Subcutaneous abdominal adipose tissue (tissue), 5 donors: ENCODE measurements around the gene DLG1.

Source experiments
- H3K27ac ChIP-seq: one replicate; pipeline ENCODE4 v1.7.0; 2013; ENCODE audit warnings: low read depth, mild to moderate bottlenecking, inconsistent platforms, low read length, moderate library complexity
- H3K27me3 ChIP-seq, 5 donors: one replicate each; pipeline ENCODE4 v1.7.0; 2013; ENCODE audit warnings: low read length in 5 of 5, inconsistent platforms in 1 of 5; ENCODE audit not compliant: control insufficient read depth in 5 of 5, insufficient read depth in 4 of 5
- H3K36me3 ChIP-seq, 5 donors: one replicate each; pipeline ENCODE4 v1.7.0; 2013; ENCODE audit warnings: low read length in 5 of 5; ENCODE audit not compliant: control insufficient read depth in 5 of 5, insufficient read depth in 5 of 5
- H3K4me1 ChIP-seq, 5 donors: one replicate each; pipeline ENCODE4 v1.7.0; 2013; ENCODE audit warnings: low read length in 5 of 5, mild to moderate bottlenecking in 3 of 5, moderate library complexity in 1 of 5; ENCODE audit not compliant: control insufficient read depth in 5 of 5, insufficient read depth in 5 of 5
- H3K4me3 ChIP-seq, 5 donors: one replicate each; pipeline ENCODE4 v1.7.0; 2013; ENCODE audit warnings: low read length in 5 of 5, low read depth in 1 of 5
- H3K9ac ChIP-seq, 5 donors: one replicate each; pipeline ENCODE4 v1.7.0; 2013; ENCODE audit warnings: low read length in 5 of 5, mild to moderate bottlenecking in 4 of 5, moderate library complexity in 3 of 5
- H3K9me3 ChIP-seq, 5 donors: one replicate each; pipeline ENCODE4 v1.7.0; 2013; ENCODE audit warnings: low read length in 5 of 5; ENCODE audit not compliant: control insufficient read depth in 5 of 5
- donor health status: healthy.
- donor health status: healthy.
- donor health status: healthy.
- donor health status: healthy.
- donor health status: healthy.

DLG1 gene

DNA sequence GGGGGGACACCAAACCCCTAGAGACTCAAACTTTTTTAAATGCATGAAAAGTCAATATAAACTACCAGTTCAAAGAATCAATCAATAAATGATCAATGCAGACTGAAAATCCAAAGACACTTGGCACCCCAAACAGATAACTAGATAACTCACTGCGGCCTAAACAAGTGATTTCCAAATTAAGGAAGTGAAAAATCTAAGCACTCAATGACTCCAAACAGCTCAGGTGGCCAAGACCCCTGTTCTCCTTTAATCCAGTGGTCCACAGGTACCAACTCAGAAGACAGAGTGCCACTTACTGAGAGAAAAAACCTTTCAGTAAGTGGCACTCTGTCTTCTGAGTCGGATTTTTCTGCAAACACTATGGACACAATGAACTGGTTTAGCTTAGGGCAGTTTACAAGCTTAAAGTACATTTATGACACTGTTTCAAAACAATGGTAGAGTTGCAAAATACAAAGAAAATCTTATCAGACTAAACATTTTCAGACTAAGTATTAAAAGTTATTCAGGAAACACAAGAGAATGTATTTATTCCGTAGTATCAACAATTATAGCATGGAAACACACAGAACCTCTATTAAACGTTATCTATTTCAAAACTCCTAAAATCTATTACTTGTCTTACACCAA lies 4.7 kb downstream of the DLG1 start:
- no peak overlapping the region for H3K9ac ChIP-seq
- H3K9me3 ChIP-seq: no peaks in the 10 kb centered on the region
- H3K4me3 ChIP-seq: no peak overlapping the region
- peaks cover 0 to 15% (median 11%) of the 10 kb centered on the region in 5 donors for H3K36me3 ChIP-seq
- H3K27me3 ChIP-seq: no peaks in the 10 kb centered on the region
- peaks cover 0 to 35% (median 23%) of the 10 kb centered on the region in 5 donors for H3K4me1 ChIP-seq
- peak overlapping the region; percentile 45 for H3K27ac ChIP-seq

GRCh38 chr3:197292648-197293047 lies 5.8 kb downstream of the DLG1 start:
- peak overlapping the region in 1 of 5 donors; percentile 52 for H3K9ac ChIP-seq
- peaks cover 0 to 17% (median 11%) of the 10 kb centered on the region in 5 donors for H3K36me3 ChIP-seq
- peaks cover 0 to 35% (median 21%) of the 10 kb centered on the region in 5 donors for H3K4me1 ChIP-seq
- H3K4me3 ChIP-seq: no peak overlapping the region
- no peaks in the 10 kb centered on the region for H3K27me3 ChIP-seq
- H3K27ac ChIP-seq: peak overlapping the region; percentile 45
- no peaks in the 10 kb centered on the region for H3K9me3 ChIP-seq

DNA sequence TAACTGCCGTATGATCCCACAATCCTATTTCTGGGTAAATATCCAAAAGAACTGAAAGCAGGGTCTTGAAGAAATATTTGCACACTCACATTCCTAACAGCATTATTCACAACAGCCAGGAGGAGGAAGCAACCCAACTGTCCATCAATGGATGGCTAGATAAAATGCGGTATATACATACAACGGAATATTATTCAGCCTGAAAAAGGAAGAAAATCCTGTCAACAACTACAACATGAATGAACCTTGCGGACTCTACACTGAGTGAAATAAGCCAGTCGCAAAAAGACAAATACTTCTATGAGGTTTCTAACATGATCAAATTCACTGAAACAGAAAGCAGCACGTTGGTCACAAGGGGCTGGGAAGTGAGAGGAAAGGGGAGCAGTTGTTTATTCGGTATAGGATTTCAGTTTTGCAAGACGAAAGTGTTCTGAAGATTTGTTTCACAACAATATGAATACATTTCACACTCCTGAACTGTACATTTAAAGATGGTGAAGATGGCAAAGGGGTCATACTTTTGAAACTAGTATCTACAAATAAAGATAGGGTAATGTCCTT lies 6.2 kb downstream of the DLG1 start:
- Histone ChIP-seq H3K27me3 (no peaks in the 10 kb centered on the region), H3K4me1 (peaks cover 0 to 33% (median 18%) of the 10 kb centered on the region in 5 donors), H3K27ac (peak overlapping the region; percentile 45), H3K9ac (no peak overlapping the region), H3K4me3 (no peak overlapping the region), H3K36me3 (peaks cover 0 to 17% (median 11%) of the 10 kb centered on the region in 5 donors), H3K9me3 (no peaks in the 10 kb centered on the region)

DNA sequence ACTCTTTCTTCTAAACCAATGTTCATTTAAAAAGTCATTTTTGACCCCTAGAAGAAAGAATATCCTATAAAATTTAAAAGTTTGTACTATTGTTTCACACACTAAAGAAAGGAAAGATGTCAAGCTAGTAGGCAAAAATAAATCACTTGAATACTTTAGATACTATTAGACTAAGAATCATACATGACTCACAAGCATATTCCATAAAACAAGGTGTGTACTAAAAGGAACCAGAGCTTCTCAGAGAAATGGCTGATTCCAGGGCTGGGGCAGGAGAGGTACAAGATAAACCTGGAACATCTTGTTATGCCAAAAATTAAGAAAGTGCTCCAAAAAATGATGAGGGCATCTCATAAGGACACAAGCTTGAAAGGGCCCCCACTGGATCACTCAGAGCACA lies 8.7 kb downstream of the DLG1 start:
- H3K9ac ChIP-seq: no peak overlapping the region
- peaks cover 0 to 22% (median 7%) of the 10 kb centered on the region in 5 donors for H3K4me1 ChIP-seq
- H3K9me3 ChIP-seq: no peaks in the 10 kb centered on the region
- H3K27ac ChIP-seq: no peak overlapping the region
- H3K27me3 ChIP-seq: no peaks in the 10 kb centered on the region
- H3K36me3 ChIP-seq: peaks cover 6 to 19% (median 15%) of the 10 kb centered on the region in 5 donors
- H3K4me3 ChIP-seq: no peak overlapping the region

DNA sequence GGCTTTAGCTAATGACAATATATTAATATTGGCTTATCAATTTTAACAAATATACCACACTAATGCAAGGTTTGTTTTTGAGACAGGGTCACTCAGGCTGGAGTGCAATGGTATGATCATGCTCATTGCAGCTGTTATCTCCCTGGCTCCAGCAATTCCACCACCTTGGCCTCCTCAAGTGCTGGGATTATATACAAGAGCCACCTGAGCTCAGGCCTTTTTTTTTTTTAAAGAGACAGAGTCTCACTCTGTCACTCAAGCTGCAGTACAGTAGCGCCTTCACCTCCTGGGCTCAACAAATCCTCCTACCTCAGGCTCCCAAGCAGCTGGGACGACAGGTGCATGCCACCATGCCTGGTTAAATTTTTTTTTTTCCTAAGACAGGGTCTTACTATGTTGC lies 11.7 kb downstream of the DLG1 start:
- peaks cover 9 to 26% (median 22%) of the 10 kb centered on the region in 5 donors for H3K36me3 ChIP-seq
- no peaks in the 10 kb centered on the region for H3K9me3 ChIP-seq

DNA sequence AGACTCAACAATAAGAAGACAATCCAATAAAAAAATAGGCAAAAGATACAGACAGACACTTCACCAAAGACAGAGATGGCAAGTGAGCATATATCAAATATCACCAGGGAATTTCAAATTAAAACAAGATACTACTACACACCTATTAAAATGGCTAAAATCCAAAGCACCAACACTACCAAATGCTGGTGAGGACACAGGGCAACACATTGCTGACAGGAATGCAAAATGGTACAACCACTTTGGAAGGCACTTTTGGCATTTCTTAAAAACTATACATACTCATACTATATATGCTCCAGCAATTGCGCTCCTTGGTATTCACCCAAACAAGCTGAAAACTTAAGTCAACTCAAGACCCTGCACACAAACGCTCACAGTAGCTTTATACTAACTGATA lies 12.9 kb downstream of the DLG1 start:
- Histone ChIP-seq H3K27me3 (no peaks in the 10 kb centered on the region), H3K27ac (no peak overlapping the region), H3K9ac (no peak overlapping the region), H3K4me1 (peaks cover 0 to 6% (median 0%) of the 10 kb centered on the region in 5 donors), H3K9me3 (no peaks in the 10 kb centered on the region), H3K4me3 (no peak overlapping the region), H3K36me3 (peaks cover 16 to 36% (median 28%) of the 10 kb centered on the region in 5 donors)

More for the DNA sequence above, 11.7 kb downstream of the DLG1 start:
- no peak overlapping the region for H3K9ac ChIP-seq
- no peaks in the 10 kb centered on the region for H3K27me3 ChIP-seq
- no peak overlapping the region for H3K4me3 ChIP-seq
- no peak overlapping the region for H3K27ac ChIP-seq
- peaks cover 0 to 8% (median 0%) of the 10 kb centered on the region in 5 donors for H3K4me1 ChIP-seq

GRCh38 chr3:197283045-197283444 lies 15.4 kb downstream of the DLG1 start:
- H3K36me3 ChIP-seq: peaks cover 18 to 34% (median 30%) of the 10 kb centered on the region in 5 donors
- H3K9me3 ChIP-seq: no peaks in the 10 kb centered on the region
- H3K27me3 ChIP-seq: no peaks in the 10 kb centered on the region
- H3K4me1 ChIP-seq: peaks cover 0 to 11% (median 0%) of the 10 kb centered on the region in 5 donors
- H3K9ac ChIP-seq: no peak overlapping the region
- H3K4me3 ChIP-seq: no peak overlapping the region
- H3K27ac ChIP-seq: no peak overlapping the region

DNA sequence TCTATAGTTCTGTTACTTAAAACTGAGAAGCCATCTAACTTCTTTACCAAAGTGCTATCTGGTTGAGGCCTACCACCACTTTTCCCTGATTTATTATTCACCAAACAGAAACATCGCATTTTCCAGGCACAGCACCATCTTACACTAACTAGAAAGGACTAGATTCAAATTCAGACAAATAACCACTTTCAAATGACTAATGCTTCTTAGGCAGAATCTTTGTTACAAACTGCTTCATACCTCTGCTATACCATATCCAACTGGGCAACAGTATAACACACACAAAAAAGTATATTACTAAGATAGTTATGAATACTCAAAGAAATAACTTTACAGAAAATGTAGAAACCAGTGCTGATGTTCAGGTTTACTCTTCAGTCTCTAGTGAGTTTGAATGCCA lies 16.6 kb downstream of the DLG1 start:
- H3K9me3 ChIP-seq: no peaks in the 10 kb centered on the region
- no peak overlapping the region for H3K4me3 ChIP-seq
- H3K27ac ChIP-seq: no peak overlapping the region
- H3K36me3 ChIP-seq: peaks cover 16 to 32% (median 30%) of the 10 kb centered on the region in 5 donors
- no peaks in the 10 kb centered on the region for H3K27me3 ChIP-seq
- no peak overlapping the region for H3K9ac ChIP-seq
- H3K4me1 ChIP-seq: peaks cover 0 to 11% (median 0%) of the 10 kb centered on the region in 5 donors

DNA sequence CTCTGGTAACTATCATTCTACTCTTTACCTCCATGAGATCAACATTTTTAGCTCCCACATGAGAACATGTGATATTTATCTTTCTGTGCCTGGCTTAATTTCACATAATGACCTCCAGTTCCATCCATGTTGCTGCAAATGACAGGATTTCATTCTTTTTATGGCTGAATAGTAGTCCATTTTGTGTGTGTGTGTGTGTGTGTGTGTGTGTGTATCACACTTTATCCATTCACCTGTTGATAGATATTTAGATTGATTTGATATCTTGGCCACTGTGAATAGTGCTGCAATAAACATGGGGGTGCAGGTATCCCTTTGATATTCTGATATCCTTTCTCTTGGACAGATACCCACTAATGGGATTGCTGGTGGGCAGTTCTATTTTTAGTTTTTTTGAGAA lies 18.3 kb downstream of the DLG1 start:
- no peak overlapping the region for H3K9ac ChIP-seq
- H3K27me3 ChIP-seq: no peaks in the 10 kb centered on the region
- peaks cover 0 to 10% (median 0%) of the 10 kb centered on the region in 5 donors for H3K4me1 ChIP-seq
- peaks cover 12 to 36% (median 30%) of the 10 kb centered on the region in 5 donors for H3K36me3 ChIP-seq
- no peaks in the 10 kb centered on the region for H3K9me3 ChIP-seq
- H3K4me3 ChIP-seq: no peak overlapping the region
- H3K27ac ChIP-seq: no peak overlapping the region

DNA sequence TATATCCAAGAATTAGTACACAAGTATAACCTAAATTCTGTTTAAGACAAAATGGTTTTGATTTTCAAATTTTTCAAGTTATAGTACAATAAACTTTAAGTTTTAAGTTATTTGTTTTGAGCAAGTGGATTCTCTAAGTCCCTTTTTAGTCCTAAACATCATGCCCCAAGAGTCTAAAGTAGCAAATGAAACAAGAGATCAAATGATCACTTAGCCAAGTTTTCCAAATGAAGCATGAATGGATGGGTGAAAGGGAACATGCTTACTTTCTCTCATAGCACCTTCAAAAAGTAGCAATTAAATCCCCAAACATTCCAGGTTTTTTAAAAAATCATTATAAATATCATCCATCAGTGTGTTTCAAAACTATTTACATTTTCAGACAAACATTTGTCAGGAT lies 19.5 kb downstream of the DLG1 start:
- peaks cover 12 to 37% (median 30%) of the 10 kb centered on the region in 5 donors for H3K36me3 ChIP-seq
- no peaks in the 10 kb centered on the region for H3K9me3 ChIP-seq
- H3K4me1 ChIP-seq: peaks cover 0 to 5% (median 0%) of the 10 kb centered on the region in 5 donors
- no peaks in the 10 kb centered on the region for H3K27me3 ChIP-seq
- no peak overlapping the region for H3K4me3 ChIP-seq
- no peak overlapping the region for H3K9ac ChIP-seq
- no peak overlapping the region for H3K27ac ChIP-seq
